B cell (primary cell): ENCODE measurements around the gene SUSD3.

Experiments used
- CTCF ChIP-seq: fragments of 200-600 bp; IDR thresholded peaks from one replicate; pipeline ENCODE4 v1.8.0; 2022; ENCODE audit warnings: antibody characterized with exemption, mild to moderate bottlenecking
- EZH2 ChIP-seq: IDR thresholded peaks from 2 replicates; pipeline ENCODE4 v1.6.1; 2012; ENCODE audit warnings: borderline replicate concordance, low read depth, mild to moderate bottlenecking, moderate library complexity, low read length; ENCODE audit not compliant: insufficient read depth, poor library complexity, severe bottlenecking

- no peak for TF ChIP-seq CTCF
- TF ChIP-seq EZH2, result no peak
These were observed 37.5 kb upstream of the SUSD3 start for GRCh38 chr9:93020771-93021670.
